HEK293 (cell line): ENCODE results near the gene AMT.

Experiments
- BCL11B ChIP-seq: fragments of 450-650 bp; formaldehyde crosslinking; IDR thresholded peaks from 2 replicates; pipeline ENCODE4 v1.5.1; 2016; ENCODE audit warnings: low read depth, missing biosample characterization, missing genetic modification characterization
- GFI1B ChIP-seq: fragments of 450-650 bp; formaldehyde crosslinking; IDR thresholded peaks from 2 replicates; pipeline ENCODE4 v1.5.1; 2016; ENCODE audit warnings: missing biosample characterization, missing genetic modification characterization
- GLI4 ChIP-seq: fragments of 450-650 bp; formaldehyde crosslinking; IDR thresholded peaks from 2 replicates; pipeline ENCODE4 v1.5.1; 2016; ENCODE audit warnings: missing biosample characterization, missing genetic modification characterization
- KLF16 ChIP-seq: fragments of 450-650 bp; formaldehyde crosslinking; IDR thresholded peaks from 2 replicates; pipeline ENCODE4 v1.5.1; 2017; ENCODE audit warnings: missing biosample characterization, missing genetic modification characterization
- PRDM1 ChIP-seq: fragments of 450-650 bp; formaldehyde crosslinking; IDR thresholded peaks from 2 replicates; pipeline ENCODE4; 2016; ENCODE audit warnings: missing biosample characterization, missing genetic modification characterization
- SP2 ChIP-seq: fragments of 450-650 bp; formaldehyde crosslinking; IDR thresholded peaks from 2 replicates; pipeline ENCODE4 v1.5.1; 2016; ENCODE audit warnings: missing biosample characterization, missing genetic modification characterization
- YY2 ChIP-seq: fragments of 450-650 bp; formaldehyde crosslinking; IDR thresholded peaks from 2 replicates; pipeline ENCODE4 v1.5.1; 2016; ENCODE audit warnings: missing biosample characterization, missing genetic modification characterization
- ZBTB10 ChIP-seq: fragments of 450-650 bp; formaldehyde crosslinking; IDR thresholded peaks from 2 replicates; pipeline ENCODE4 v1.5.1; 2016; ENCODE audit warnings: missing biosample characterization, missing genetic modification characterization
- ZBTB7A ChIP-seq: fragments of 450-650 bp; formaldehyde crosslinking; IDR thresholded peaks from 2 replicates; pipeline ENCODE4 v1.5.1; 2016; ENCODE audit warnings: low read depth, missing biosample characterization, missing genetic modification characterization
- ZNF112 ChIP-seq: fragments of 450-650 bp; formaldehyde crosslinking; IDR thresholded peaks from 2 replicates; pipeline ENCODE4 v1.5.0; 2017; ENCODE audit warnings: missing biosample characterization, missing genetic modification characterization
- ZNF169 ChIP-seq: fragments of 450-650 bp; formaldehyde crosslinking; IDR thresholded peaks from 2 replicates; pipeline ENCODE4 v1.5.1; 2016; ENCODE audit warnings: missing biosample characterization, missing genetic modification characterization
- ZNF266 ChIP-seq: fragments of 450-650 bp; formaldehyde crosslinking; IDR thresholded peaks from 2 replicates; pipeline ENCODE4 v1.5.1; 2016; ENCODE audit warnings: missing biosample characterization, missing genetic modification characterization, low read depth
- ZNF311 ChIP-seq: fragments of 450-650 bp; formaldehyde crosslinking; IDR thresholded peaks from 2 replicates; pipeline ENCODE4 v1.5.1; 2017; ENCODE audit warnings: missing biosample characterization, missing genetic modification characterization, borderline replicate concordance
- ZNF404 ChIP-seq: fragments of 450-650 bp; formaldehyde crosslinking; IDR thresholded peaks from 2 replicates; pipeline ENCODE4 v1.5.1; 2017; ENCODE audit warnings: missing biosample characterization, missing genetic modification characterization
- ZNF423 ChIP-seq: fragments of 450-650 bp; formaldehyde crosslinking; IDR thresholded peaks from 2 replicates; pipeline ENCODE4 v1.5.1; 2016; ENCODE audit warnings: missing biosample characterization, missing genetic modification characterization
- ZNF426 ChIP-seq: fragments of 450-650 bp; formaldehyde crosslinking; IDR thresholded peaks from 2 replicates; pipeline ENCODE4 v1.5.1; 2017; ENCODE audit warnings: missing biosample characterization, missing genetic modification characterization, mild to moderate bottlenecking, inconsistent platforms, moderate library complexity
- ZNF501 ChIP-seq: fragments of 450-650 bp; formaldehyde crosslinking; IDR thresholded peaks from 2 replicates; pipeline ENCODE4 v1.5.1; 2016; ENCODE audit warnings: missing biosample characterization, missing genetic modification characterization
- ZNF518A ChIP-seq: fragments of 450-650 bp; formaldehyde crosslinking; conservative IDR thresholded peaks from 2 replicates; pipeline ENCODE4 v1.5.1; 2016; ENCODE audit warnings: low read depth, missing biosample characterization, missing genetic modification characterization
- ZNF560 ChIP-seq: fragments of 450-650 bp; formaldehyde crosslinking; IDR thresholded peaks from 2 replicates; pipeline ENCODE4 v1.5.1; 2017; ENCODE audit warnings: missing biosample characterization, missing genetic modification characterization, borderline replicate concordance
- ZNF623 ChIP-seq: fragments of 450-650 bp; formaldehyde crosslinking; IDR thresholded peaks from 2 replicates; pipeline ENCODE4 v1.5.1; 2016; ENCODE audit warnings: missing biosample characterization, missing genetic modification characterization
- ZNF785 ChIP-seq: fragments of 450-650 bp; formaldehyde crosslinking; IDR thresholded peaks from 2 replicates; pipeline ENCODE4 v1.5.1; 2016; ENCODE audit warnings: missing biosample characterization, missing genetic modification characterization
- ZNF792 ChIP-seq: fragments of 450-650 bp; formaldehyde crosslinking; IDR thresholded peaks from 2 replicates; pipeline ENCODE4 v1.5.1; 2016; ENCODE audit warnings: missing biosample characterization, missing genetic modification characterization
- ZNF843 ChIP-seq: fragments of 450-650 bp; formaldehyde crosslinking; IDR thresholded peaks from 2 replicates; pipeline ENCODE4 v1.5.1; 2016; ENCODE audit warnings: missing biosample characterization, missing genetic modification characterization
- ZSCAN23 ChIP-seq: fragments of 450-650 bp; formaldehyde crosslinking; IDR thresholded peaks from 2 replicates; pipeline ENCODE4 v1.5.1; 2016; ENCODE audit warnings: missing biosample characterization, missing genetic modification characterization
- TF ChIP-seq, protein P1 (sequence below): fragments of 450-650 bp; formaldehyde crosslinking; IDR thresholded peaks from 2 replicates; pipeline ENCODE4 v1.5.1; 2016; ENCODE audit warnings: missing biosample characterization, missing genetic modification characterization
- TF ChIP-seq, protein P2 (sequence below): fragments of 450-650 bp; formaldehyde crosslinking; IDR thresholded peaks from 2 replicates; pipeline ENCODE4 v1.5.1; 2016; ENCODE audit warnings: missing biosample characterization, missing genetic modification characterization, borderline replicate concordance

The AMT gene

GRCh38 chr3:49469936-49470713 is 47.9 kb upstream of the AMT start, which contains the start of gene DAG1 (continued):
- TF ChIP-seq KLF16 (tag by site-specific recombination) (peak; percentile 28; the same call in 1 of the 2 replicates), ZNF169 (tag by site-specific recombination) (no peak), ZNF426 (no peak), ZNF623 (no peak), GFI1B (no peak), ZNF266 (tag by site-specific recombination) (no peak), ZSCAN23 (tag by site-specific recombination) (no peak), ZNF792 (no peak), ZNF785 (no peak), SP2 (tag by site-specific recombination) (peak; percentile 76), ZNF311 (tag by site-specific recombination) (no peak), BCL11B (tag by site-specific recombination) (no peak), ZBTB10 (no peak), ZNF518A (tag by site-specific recombination) (no peak), GLI4 (tag by site-specific recombination) (no peak), ZBTB7A (tag by site-specific recombination) (no peak), YY2 (tag by site-specific recombination) (peak; percentile 24; the same call in 1 of the 2 replicates), ZNF560 (tag by site-specific recombination) (no peak), ZNF501 (tag by site-specific recombination) (no peak), ZNF112 (tag by site-specific recombination) (no peak), ZNF423 (tag by site-specific recombination) (peak; percentile 68), PRDM1 (tag by site-specific recombination) (no peak), ZNF843 (tag by site-specific recombination) (no peak), ZNF404 (tag by site-specific recombination) (no peak)
- TF ChIP-seq, protein P1, sequence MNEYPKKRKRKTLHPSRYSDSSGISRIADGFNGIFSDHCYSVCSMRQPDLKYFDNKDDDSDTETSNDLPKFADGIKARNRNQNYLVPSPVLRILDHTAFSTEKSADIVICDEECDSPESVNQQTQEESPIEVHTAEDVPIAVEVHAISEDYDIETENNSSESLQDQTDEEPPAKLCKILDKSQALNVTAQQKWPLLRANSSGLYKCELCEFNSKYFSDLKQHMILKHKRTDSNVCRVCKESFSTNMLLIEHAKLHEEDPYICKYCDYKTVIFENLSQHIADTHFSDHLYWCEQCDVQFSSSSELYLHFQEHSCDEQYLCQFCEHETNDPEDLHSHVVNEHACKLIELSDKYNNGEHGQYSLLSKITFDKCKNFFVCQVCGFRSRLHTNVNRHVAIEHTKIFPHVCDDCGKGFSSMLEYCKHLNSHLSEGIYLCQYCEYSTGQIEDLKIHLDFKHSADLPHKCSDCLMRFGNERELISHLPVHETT (tag by site-specific recombination) = no peak
- TF ChIP-seq, protein P2, sequence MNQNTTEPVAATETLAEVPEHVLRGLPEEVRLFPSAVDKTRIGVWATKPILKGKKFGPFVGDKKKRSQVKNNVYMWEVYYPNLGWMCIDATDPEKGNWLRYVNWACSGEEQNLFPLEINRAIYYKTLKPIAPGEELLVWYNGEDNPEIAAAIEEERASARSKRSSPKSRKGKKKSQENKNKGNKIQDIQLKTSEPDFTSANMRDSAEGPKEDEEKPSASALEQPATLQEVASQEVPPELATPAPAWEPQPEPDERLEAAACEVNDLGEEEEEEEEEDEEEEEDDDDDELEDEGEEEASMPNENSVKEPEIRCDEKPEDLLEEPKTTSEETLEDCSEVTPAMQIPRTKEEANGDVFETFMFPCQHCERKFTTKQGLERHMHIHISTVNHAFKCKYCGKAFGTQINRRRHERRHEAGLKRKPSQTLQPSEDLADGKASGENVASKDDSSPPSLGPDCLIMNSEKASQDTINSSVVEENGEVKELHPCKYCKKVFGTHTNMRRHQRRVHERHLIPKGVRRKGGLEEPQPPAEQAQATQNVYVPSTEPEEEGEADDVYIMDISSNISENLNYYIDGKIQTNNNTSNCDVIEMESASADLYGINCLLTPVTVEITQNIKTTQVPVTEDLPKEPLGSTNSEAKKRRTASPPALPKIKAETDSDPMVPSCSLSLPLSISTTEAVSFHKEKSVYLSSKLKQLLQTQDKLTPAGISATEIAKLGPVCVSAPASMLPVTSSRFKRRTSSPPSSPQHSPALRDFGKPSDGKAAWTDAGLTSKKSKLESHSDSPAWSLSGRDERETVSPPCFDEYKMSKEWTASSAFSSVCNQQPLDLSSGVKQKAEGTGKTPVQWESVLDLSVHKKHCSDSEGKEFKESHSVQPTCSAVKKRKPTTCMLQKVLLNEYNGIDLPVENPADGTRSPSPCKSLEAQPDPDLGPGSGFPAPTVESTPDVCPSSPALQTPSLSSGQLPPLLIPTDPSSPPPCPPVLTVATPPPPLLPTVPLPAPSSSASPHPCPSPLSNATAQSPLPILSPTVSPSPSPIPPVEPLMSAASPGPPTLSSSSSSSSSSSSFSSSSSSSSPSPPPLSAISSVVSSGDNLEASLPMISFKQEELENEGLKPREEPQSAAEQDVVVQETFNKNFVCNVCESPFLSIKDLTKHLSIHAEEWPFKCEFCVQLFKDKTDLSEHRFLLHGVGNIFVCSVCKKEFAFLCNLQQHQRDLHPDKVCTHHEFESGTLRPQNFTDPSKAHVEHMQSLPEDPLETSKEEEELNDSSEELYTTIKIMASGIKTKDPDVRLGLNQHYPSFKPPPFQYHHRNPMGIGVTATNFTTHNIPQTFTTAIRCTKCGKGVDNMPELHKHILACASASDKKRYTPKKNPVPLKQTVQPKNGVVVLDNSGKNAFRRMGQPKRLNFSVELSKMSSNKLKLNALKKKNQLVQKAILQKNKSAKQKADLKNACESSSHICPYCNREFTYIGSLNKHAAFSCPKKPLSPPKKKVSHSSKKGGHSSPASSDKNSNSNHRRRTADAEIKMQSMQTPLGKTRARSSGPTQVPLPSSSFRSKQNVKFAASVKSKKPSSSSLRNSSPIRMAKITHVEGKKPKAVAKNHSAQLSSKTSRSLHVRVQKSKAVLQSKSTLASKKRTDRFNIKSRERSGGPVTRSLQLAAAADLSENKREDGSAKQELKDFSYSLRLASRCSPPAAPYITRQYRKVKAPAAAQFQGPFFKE (tag by site-specific recombination) = no peak
